Suprapubic skin (tissue), 4 donors: Measurements from ENCODE around the gene YWHAB.

ENCODE experiments used
- CTCF ChIP-seq, 2 donors: fragments of 200-600 bp in 1 of 2; fragments of 450-650 bp in 1 of 2; sonication (generic) in 1 of 2; IDR thresholded peaks; one replicate each; pipeline ENCODE4 v1.5.1; 2016 to 2019; ENCODE audit warnings: antibody characterized with exemption in 2 of 2, mild to moderate bottlenecking in 1 of 2, moderate library complexity in 1 of 2
- EP300 ChIP-seq: sonication (generic); formaldehyde crosslinking; IDR thresholded peaks from one replicate; pipeline ENCODE4 v1.6.1; 2017; ENCODE audit warnings: antibody characterized with exemption
- POLR2A ChIP-seq, 2 donors: fragments of 450-650 bp; IDR thresholded peaks; one replicate each; pipeline ENCODE4 v1.6.1; 2017; ENCODE audit warnings: antibody characterized with exemption in 2 of 2, mild to moderate bottlenecking in 2 of 2, moderate library complexity in 2 of 2
- POLR2AphosphoS5 ChIP-seq, 3 donors: sonication (generic); formaldehyde crosslinking; IDR thresholded peaks; one replicate each; pipeline ENCODE4 v1.6.1; 2017; ENCODE audit warnings: antibody characterized with exemption in 3 of 3

DNA sequence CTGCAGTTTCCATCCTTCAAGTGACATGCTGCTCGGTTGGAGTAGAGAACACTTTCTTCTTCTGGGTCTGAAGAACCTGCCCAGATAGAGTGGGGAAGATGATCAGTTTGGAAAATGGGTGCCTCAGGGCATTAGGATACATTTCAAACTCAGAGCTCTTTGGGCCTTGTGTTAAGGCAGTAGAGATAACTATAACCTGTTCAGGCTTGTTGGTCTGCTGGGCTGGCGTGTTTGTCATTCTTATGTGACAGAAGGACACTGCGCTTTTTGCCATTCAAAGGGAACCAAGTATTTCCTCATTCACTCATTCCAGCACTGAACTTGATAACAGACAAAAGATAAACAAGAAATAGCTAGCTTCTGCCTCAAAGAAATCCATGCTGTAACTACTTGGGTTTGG lies 70.9 kb downstream of the YWHAB start:
- TF ChIP-seq CTCF (IDR thresholded peaks at IDR 0.05) (no peak), POLR2AphosphoS5 (IDR thresholded peaks at IDR 0.05) (no peak), EP300 (no peak), POLR2A (IDR thresholded peaks at IDR 0.05) (no peak)
